Measurements from ENCODE around the gene ALDH4A1.
A peak's percentile ranks its signal among the peaks of the same experiment; 100 is the strongest.

DNA sequence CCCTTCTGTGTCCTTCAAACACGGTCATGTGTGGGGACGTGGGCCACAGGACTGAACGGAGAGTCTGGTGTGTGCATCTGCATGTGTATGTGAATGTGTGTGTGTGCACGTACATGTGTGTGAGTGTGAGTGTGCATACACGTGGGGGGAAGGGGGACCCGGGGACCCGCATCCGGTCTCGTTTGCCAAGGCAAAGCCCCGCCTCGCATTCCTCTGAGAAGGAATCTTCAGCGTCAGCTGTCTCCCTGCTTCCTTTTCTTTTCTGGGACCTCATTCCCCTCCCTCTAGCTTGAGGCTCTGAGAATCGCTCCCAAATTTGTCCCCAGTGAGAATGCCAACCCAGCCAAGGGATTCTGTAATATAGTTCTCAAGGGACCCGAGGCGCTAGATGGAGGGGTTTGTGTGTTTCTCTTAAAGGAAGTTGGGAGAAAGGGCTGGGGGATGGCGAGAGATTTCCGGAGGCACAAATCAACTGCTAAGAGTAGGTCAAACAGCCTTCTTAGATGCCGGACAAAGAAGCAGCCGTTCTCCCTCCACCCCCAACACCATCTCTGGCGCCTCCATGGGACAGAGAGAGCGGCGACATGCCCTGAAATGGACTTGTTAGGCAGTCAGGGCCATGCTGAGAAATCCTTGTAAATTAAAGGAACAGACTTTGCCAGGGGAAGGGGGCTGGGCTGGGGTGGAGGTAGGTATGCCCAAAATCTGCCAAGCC, 47.5 kb upstream of the ALDH4A1 start:
- TF ChIP-seq, protein P1, sequence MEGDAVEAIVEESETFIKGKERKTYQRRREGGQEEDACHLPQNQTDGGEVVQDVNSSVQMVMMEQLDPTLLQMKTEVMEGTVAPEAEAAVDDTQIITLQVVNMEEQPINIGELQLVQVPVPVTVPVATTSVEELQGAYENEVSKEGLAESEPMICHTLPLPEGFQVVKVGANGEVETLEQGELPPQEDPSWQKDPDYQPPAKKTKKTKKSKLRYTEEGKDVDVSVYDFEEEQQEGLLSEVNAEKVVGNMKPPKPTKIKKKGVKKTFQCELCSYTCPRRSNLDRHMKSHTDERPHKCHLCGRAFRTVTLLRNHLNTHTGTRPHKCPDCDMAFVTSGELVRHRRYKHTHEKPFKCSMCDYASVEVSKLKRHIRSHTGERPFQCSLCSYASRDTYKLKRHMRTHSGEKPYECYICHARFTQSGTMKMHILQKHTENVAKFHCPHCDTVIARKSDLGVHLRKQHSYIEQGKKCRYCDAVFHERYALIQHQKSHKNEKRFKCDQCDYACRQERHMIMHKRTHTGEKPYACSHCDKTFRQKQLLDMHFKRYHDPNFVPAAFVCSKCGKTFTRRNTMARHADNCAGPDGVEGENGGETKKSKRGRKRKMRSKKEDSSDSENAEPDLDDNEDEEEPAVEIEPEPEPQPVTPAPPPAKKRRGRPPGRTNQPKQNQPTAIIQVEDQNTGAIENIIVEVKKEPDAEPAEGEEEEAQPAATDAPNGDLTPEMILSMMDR (IDR thresholded peaks at IDR 0.05) = no peak
- TF ChIP-seq POLR2A (IDR thresholded peaks at IDR 0.05) = no peak
- TF ChIP-seq POLR2AphosphoS5 (IDR thresholded peaks at IDR 0.05) = peak in 1 of 3 donors; percentile 6

Measured in stomach (tissue), 4 donors.